Measurements from ENCODE around the gene ZSCAN16.

DNA sequence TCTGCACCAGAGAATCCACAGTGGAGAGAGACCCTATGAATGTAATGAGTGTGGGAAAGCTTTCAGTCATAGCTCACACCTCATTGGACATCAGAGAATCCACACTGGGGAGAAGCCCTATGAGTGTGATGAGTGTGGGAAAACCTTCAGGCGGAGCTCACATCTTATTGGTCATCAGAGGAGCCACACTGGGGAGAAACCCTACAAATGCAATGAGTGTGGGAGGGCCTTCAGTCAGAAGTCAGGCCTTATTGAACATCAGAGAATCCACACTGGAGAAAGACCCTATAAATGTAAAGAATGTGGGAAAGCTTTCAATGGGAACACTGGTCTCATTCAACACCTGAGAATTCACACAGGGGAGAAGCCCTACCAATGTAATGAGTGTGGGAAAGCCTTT lies 29.1 kb downstream of the ZSCAN16 start:
- TF ChIP-seq, protein P1, sequence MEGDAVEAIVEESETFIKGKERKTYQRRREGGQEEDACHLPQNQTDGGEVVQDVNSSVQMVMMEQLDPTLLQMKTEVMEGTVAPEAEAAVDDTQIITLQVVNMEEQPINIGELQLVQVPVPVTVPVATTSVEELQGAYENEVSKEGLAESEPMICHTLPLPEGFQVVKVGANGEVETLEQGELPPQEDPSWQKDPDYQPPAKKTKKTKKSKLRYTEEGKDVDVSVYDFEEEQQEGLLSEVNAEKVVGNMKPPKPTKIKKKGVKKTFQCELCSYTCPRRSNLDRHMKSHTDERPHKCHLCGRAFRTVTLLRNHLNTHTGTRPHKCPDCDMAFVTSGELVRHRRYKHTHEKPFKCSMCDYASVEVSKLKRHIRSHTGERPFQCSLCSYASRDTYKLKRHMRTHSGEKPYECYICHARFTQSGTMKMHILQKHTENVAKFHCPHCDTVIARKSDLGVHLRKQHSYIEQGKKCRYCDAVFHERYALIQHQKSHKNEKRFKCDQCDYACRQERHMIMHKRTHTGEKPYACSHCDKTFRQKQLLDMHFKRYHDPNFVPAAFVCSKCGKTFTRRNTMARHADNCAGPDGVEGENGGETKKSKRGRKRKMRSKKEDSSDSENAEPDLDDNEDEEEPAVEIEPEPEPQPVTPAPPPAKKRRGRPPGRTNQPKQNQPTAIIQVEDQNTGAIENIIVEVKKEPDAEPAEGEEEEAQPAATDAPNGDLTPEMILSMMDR (IDR thresholded peaks at IDR 0.05), result no peak
- TF ChIP-seq POLR2A (IDR thresholded peaks at IDR 0.05), result no peak
- TF ChIP-seq EP300 (IDR thresholded peaks at IDR 0.05; ENCODE audit: low read depth), result no peak
